Astrocyte (in vitro differentiated cells and primary cell): ENCODE data around the gene SRR. TPM values are rescaled to one million over a fixed set of nuclear protein-coding genes. Genes with fewer than 3 reads are reported as not detected.

Experiments
- DNase-seq: peaks from one replicate; pipeline ENCODE4 v3.0.0-alpha.2; 2010; ENCODE audit warnings: low read depth
- FAIRE-seq: peaks from 2 replicates; lab custom pipeline; 2011; peaks lifted over from hg19 to GRCh38; lab: Jason Lieb, UNC
- H2AFZ ChIP-seq: 2 replicates; pipeline ENCODE4 v1.6.0; 2012; ENCODE audit warnings: low read depth, low read length, inconsistent platforms
- H3K27ac ChIP-seq: 2 replicates; pipeline ENCODE4 v1.5.1; 2011; ENCODE audit warnings: low read depth, low read length, inconsistent platforms
- H3K27me3 ChIP-seq: 2 replicates; pipeline ENCODE4 v1.6.0; 2011; ENCODE audit warnings: low read length, inconsistent platforms; ENCODE audit not compliant: insufficient read depth
- H3K36me3 ChIP-seq: 2 replicates; pipeline ENCODE4 v1.5.1; 2011; ENCODE audit warnings: low read length, inconsistent platforms; ENCODE audit not compliant: insufficient read depth
- H3K4me1 ChIP-seq: 2 replicates; pipeline ENCODE4 v1.5.1; 2011; ENCODE audit warnings: low read length, inconsistent platforms; ENCODE audit not compliant: insufficient read depth
- H3K4me2 ChIP-seq: 2 replicates; pipeline ENCODE4 v1.6.0; 2012; ENCODE audit warnings: low read length, inconsistent platforms
- H3K4me3 ChIP-seq: 2 replicates; pipeline ENCODE4 v1.5.1; 2011; ENCODE audit warnings: low read depth, mild to moderate bottlenecking, low read length, inconsistent platforms; ENCODE audit not compliant: insufficient read depth
- H3K79me2 ChIP-seq: 2 replicates; pipeline ENCODE4 v1.6.0; 2012; ENCODE audit warnings: mild to moderate bottlenecking, low read length, inconsistent platforms; ENCODE audit not compliant: insufficient read depth
- H3K9ac ChIP-seq: 2 replicates; pipeline ENCODE4 v1.6.0; 2012; ENCODE audit warnings: mild to moderate bottlenecking, low read length, inconsistent platforms
- H3K9me3 ChIP-seq: 2 replicates; pipeline ENCODE4 v1.5.1; 2012; ENCODE audit warnings: low read depth, mild to moderate bottlenecking, low read length, inconsistent platforms; ENCODE audit not compliant: insufficient read depth
- H4K20me1 ChIP-seq: 2 replicates; pipeline ENCODE4 v1.6.0; 2012; ENCODE audit warnings: low read length, inconsistent platforms; ENCODE audit not compliant: insufficient read depth
- H3K27ac Mint-ChIP-seq: one replicate; pipeline ENCODE4 v1.8.0; 2021; ENCODE audit warnings: mild to moderate bottlenecking, mixed read lengths; ENCODE audit not compliant: unreplicated experiment
- H3K27me3 Mint-ChIP-seq: one replicate; pipeline ENCODE4 v1.8.0; 2021; ENCODE audit warnings: low read depth, mixed read lengths; ENCODE audit not compliant: unreplicated experiment
- H3K36me3 Mint-ChIP-seq: one replicate; pipeline ENCODE4 v1.8.0; 2021; ENCODE audit warnings: low read depth, mixed read lengths; ENCODE audit not compliant: unreplicated experiment
- H3K4me1 Mint-ChIP-seq: one replicate; pipeline ENCODE4 v1.8.0; 2021; ENCODE audit warnings: low read depth, mixed read lengths; ENCODE audit not compliant: unreplicated experiment
- H3K4me3 Mint-ChIP-seq: one replicate; pipeline ENCODE4 v1.8.0; 2021; ENCODE audit warnings: mild to moderate bottlenecking, moderate library complexity, mixed read lengths; ENCODE audit not compliant: unreplicated experiment
- H3K9me3 Mint-ChIP-seq: one replicate; pipeline ENCODE4 v1.8.0; 2021; ENCODE audit warnings: mild to moderate bottlenecking, mixed read lengths; ENCODE audit not compliant: unreplicated experiment
- CTCF ChIP-seq: IDR thresholded peaks from 2 replicates; pipeline ENCODE4 v1.5.1; 2011; ENCODE audit warnings: low read depth, mild to moderate bottlenecking, inconsistent platforms, low read length, moderate library complexity; ENCODE audit not compliant: insufficient read depth
- EZH2 ChIP-seq: IDR thresholded peaks from 2 replicates; pipeline ENCODE4 v1.6.1; 2012; ENCODE audit warnings: mild to moderate bottlenecking, low read length, inconsistent platforms; ENCODE audit not compliant: insufficient read depth
- total RNA-seq: library from RNA; stranded (reverse); gene quantifications from 2 replicates; pipeline ENCODE4 v1.2.1, GENCODE V29; 2021

The SRR gene
- total RNA-seq, 1 donor from 2014 or later = 15.4 TPM

GRCh38 chr17:2317796-2318195 lies 14.0 kb downstream of the SRR start:
- H3K79me2 ChIP-seq = no peaks in the 10 kb centered on the region
- H3K27me3 ChIP-seq = no peaks in the 10 kb centered on the region
- no peak overlapping the region for H3K4me3 ChIP-seq
- peaks cover 4% of the 10 kb centered on the region for H3K36me3 ChIP-seq
- no peaks in the 10 kb centered on the region for H4K20me1 ChIP-seq
- H3K4me1 Mint-ChIP-seq = no peaks in the 10 kb centered on the region
- no peak overlapping the region for H2AFZ ChIP-seq
- no peak overlapping the region for H3K27ac ChIP-seq
- no peak for FAIRE-seq
- no peak for DNase-seq
- H3K9me3 ChIP-seq = no peaks in the 10 kb centered on the region
- H3K4me2 ChIP-seq = no peak overlapping the region
- TF ChIP-seq EZH2 (no peak), CTCF (no peak)
- H3K27me3 Mint-ChIP-seq = no peaks in the 10 kb centered on the region
- no peak overlapping the region for H3K27ac Mint-ChIP-seq
- H3K4me3 Mint-ChIP-seq = no peak overlapping the region
- no peak overlapping the region for H3K9ac ChIP-seq
- H3K36me3 Mint-ChIP-seq = peaks cover 9% of the 10 kb centered on the region
- H3K9me3 Mint-ChIP-seq = no peaks in the 10 kb centered on the region
- H3K4me1 ChIP-seq = no peaks in the 10 kb centered on the region

GRCh38 chr17:2319051-2319450 lies 15.3 kb downstream of the SRR start:
- H3K4me3 ChIP-seq = no peak overlapping the region
- H3K9me3 ChIP-seq = no peaks in the 10 kb centered on the region
- no peak overlapping the region for H3K27ac ChIP-seq
- Mint-ChIP-seq H3K4me3 (no peak overlapping the region), H3K9me3 (no peaks in the 10 kb centered on the region), H3K27ac (no peak overlapping the region), H3K36me3 (peaks cover 17% of the 10 kb centered on the region), H3K4me1 (no peaks in the 10 kb centered on the region), H3K27me3 (no peaks in the 10 kb centered on the region)
- no peaks in the 10 kb centered on the region for H3K79me2 ChIP-seq
- no peaks in the 10 kb centered on the region for H4K20me1 ChIP-seq
- no peaks in the 10 kb centered on the region for H3K27me3 ChIP-seq
- H3K36me3 ChIP-seq = peaks cover 16% of the 10 kb centered on the region
- no peak overlapping the region for H3K9ac ChIP-seq
- H3K4me2 ChIP-seq = no peak overlapping the region
- FAIRE-seq (no peak), DNase-seq (no peak)
- no peaks in the 10 kb centered on the region for H3K4me1 ChIP-seq
- TF ChIP-seq EZH2 (no peak), CTCF (no peak)
- no peak overlapping the region for H2AFZ ChIP-seq

- Histone ChIP-seq H4K20me1 (no peaks in the 10 kb centered on the region), H3K4me1 (no peaks in the 10 kb centered on the region), H3K9me3 (no peaks in the 10 kb centered on the region), H3K4me2 (no peak overlapping the region), H3K79me2 (peaks cover 3% of the 10 kb centered on the region), H3K36me3 (peaks cover 36% of the 10 kb centered on the region), H3K27me3 (no peaks in the 10 kb centered on the region), H2AFZ (no peak overlapping the region), H3K27ac (no peak overlapping the region), H3K9ac (no peak overlapping the region), H3K4me3 (no peak overlapping the region)
- H3K36me3 Mint-ChIP-seq = peaks cover 23% of the 10 kb centered on the region
- FAIRE-seq (no peak), DNase-seq (no peak)
- no peaks in the 10 kb centered on the region for H3K9me3 Mint-ChIP-seq
- TF ChIP-seq CTCF (no peak), EZH2 (no peak)
- H3K4me1 Mint-ChIP-seq = peaks cover 6% of the 10 kb centered on the region
- H3K27ac Mint-ChIP-seq = no peak overlapping the region
- no peak overlapping the region for H3K4me3 Mint-ChIP-seq
- H3K27me3 Mint-ChIP-seq = no peaks in the 10 kb centered on the region
Measured at GRCh38 chr17:2321399-2321798, 17.6 kb downstream of the SRR start.
